DMS153 treated with DMSO at 0.1 percent for 48 hours (cell line): Measurements from ENCODE around the gene ABCA13.

Source experiments
- DNase-seq: peaks from one replicate; lab custom pipeline; 2025; ENCODE audit not compliant: unreplicated experiment; lab: John Stamatoyannopoulos, UW

ABCA13 gene

GRCh38 chr7:48505466-48505865 is 334.2 kb downstream of the ABCA13 start:
- DNase-seq: no peak

- DNase-seq: no peak
These were observed 335.3 kb downstream of the ABCA13 start for GRCh38 chr7:48506569-48506968.

GRCh38 chr7:48511080-48511479 is 339.8 kb downstream of the ABCA13 start:
- no peak for DNase-seq

GRCh38 chr7:48512892-48513291 is 341.6 kb downstream of the ABCA13 start:
- DNase-seq: no peak

- DNase-seq: no peak
These were observed 343.9 kb downstream of the ABCA13 start for GRCh38 chr7:48515171-48515570.

GRCh38 chr7:48518092-48518491 is 346.8 kb downstream of the ABCA13 start:
- DNase-seq: no peak

- DNase-seq: no peak
These were observed 351.4 kb downstream of the ABCA13 start for GRCh38 chr7:48522692-48523091.

- DNase-seq: no peak
These were observed 354.8 kb downstream of the ABCA13 start for GRCh38 chr7:48525736-48526732.

GRCh38 chr7:48528646-48529045 is 357.4 kb downstream of the ABCA13 start:
- DNase-seq: no peak

- no peak for DNase-seq
These were observed 366.3 kb downstream of the ABCA13 start for GRCh38 chr7:48537561-48537960.

GRCh38 chr7:48540746-48541145 is 369.5 kb downstream of the ABCA13 start:
- DNase-seq: no peak

GRCh38 chr7:48548667-48549066 is 377.4 kb downstream of the ABCA13 start:
- no peak for DNase-seq

GRCh38 chr7:48551652-48552051 is 380.4 kb downstream of the ABCA13 start:
- no peak for DNase-seq

- no peak for DNase-seq
These were observed 392.1 kb downstream of the ABCA13 start for GRCh38 chr7:48563334-48563733.

- no peak for DNase-seq
These were observed 404.3 kb downstream of the ABCA13 start for GRCh38 chr7:48575516-48575915.

GRCh38 chr7:48587475-48587874 is 416.2 kb downstream of the ABCA13 start:
- DNase-seq: no peak

GRCh38 chr7:48594349-48594748 is 423.1 kb downstream of the ABCA13 start:
- DNase-seq: no peak

GRCh38 chr7:48595756-48596155 is 424.5 kb downstream of the ABCA13 start:
- DNase-seq: no peak

- no peak for DNase-seq
These were observed 439.4 kb downstream of the ABCA13 start for GRCh38 chr7:48610705-48611104.

- no peak for DNase-seq
These were observed 440.7 kb downstream of the ABCA13 start for GRCh38 chr7:48611993-48612392.

GRCh38 chr7:48617508-48617907 is 446.2 kb downstream of the ABCA13 start:
- DNase-seq: no peak

GRCh38 chr7:48617993-48618392 is 446.7 kb downstream of the ABCA13 start:
- no peak for DNase-seq

GRCh38 chr7:48621076-48621475 is 449.8 kb downstream of the ABCA13 start:
- DNase-seq: no peak
